Glomerular endothelial cell (primary cell): ENCODE data around the gene YPEL2. TPM values are rescaled to one million over a fixed set of nuclear protein-coding genes. Genes with fewer than 3 reads are reported as not detected.
"Not testable (repeated sequence)": the region's sequence is repeated elsewhere in the genome, so short reads cannot be mapped to it uniquely, and the experiment has no call there.

Experiments used
- DNase-seq: peaks from one replicate; pipeline ENCODE4 v3.0.0-alpha.2; 2011; ENCODE audit warnings: low read depth, low spot score; ENCODE audit errors: extremely low read depth
- total RNA-seq: library from RNA; depleted of rRNA; stranded (reverse); fragments of >200 nt; gene quantifications from 2 replicates; pipeline ENCODE4 v1.2.3, GENCODE V29; 2015

YPEL2 gene, protein sequence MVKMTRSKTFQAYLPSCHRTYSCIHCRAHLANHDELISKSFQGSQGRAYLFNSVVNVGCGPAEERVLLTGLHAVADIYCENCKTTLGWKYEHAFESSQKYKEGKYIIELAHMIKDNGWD
- 41.3 and 76.7 TPM in 2 replicates for total RNA-seq

DNA sequence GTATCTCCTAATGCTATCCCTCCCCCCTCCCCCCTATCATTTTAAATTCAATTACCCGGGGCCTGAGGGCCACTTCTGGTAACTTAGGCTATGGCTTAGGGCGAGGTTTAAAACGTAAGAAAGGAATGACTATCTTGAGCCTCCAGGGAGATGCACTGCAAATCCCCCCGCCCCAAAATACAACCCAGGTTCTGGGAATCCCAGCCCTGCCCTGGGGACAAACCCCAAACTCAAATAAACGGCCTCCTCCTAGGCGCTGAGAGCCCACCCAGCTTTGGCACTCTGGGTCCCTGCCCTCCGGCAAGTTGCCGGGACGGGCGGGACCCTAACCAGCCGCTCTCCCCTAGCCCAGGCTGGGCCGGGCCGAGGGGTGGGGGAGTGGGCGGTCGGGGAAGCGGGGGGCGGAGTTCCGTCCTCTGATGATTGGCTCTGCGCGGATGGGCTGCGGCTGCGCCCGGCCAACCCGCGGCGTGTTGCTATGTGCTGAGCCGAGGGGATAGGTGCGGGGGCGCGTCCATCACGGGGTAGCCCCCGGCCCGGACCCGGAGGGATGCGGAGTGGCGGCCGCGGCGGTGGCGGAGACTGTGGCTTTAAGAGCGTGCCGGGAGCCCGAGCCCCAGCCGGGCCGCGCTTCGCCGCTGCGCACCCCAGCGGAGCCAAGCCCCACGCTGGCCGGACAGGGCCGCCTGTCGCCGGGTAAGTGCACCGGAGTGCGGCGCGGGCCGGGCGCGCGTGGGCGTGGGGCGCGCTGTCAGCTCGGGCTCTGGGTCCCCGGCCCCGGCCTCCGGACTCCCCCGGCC is at the start of gene YPEL2:
YPEL2 (plus strand) TSS at position 527 of the 800 bp plus-strand sequence. CDS start 21,755 bp downstream, outside the sequence.
- DNase-seq, result no peak

DNA sequence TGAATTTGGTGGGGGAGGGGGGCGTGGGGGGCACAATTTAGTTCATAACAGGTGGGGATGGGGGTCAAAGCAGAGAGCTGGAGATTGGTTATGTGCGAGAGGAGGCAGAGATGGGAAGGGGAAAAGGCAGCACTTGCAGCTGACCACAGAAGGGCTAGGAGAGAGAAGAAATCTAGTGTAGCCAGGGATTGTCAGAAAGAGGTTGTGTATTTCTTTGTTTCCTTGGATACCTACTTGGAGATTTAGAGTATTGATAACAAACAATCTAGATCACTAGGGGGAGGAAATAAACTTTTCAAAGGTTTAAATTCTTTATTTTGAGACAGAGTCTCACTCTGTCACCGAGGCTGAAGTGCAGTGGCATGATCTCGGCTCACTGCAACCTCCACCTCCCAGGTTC is 47.1 kb upstream of the YPEL2 start:
- no peak for DNase-seq

DNA sequence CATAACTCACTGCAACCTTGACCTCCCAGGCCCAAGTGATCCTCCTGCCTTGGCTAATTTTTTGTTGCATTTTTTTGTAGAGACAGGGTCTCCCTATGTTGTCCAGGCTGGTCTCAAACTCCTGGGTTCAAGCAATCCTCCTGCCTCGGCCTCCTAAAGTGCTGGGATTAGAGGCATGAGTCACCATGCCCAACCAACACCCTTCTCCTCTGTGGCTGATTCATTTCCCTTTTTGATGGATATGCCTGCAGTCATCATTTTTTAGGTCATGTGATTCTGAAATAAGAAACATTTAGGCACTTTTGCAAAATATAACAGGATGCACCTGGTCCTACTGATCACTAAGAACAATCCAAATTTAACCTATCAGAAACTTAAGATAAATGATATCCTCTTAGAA is 44.0 kb upstream of the YPEL2 start:
- peak; percentile 85 for DNase-seq

DNA sequence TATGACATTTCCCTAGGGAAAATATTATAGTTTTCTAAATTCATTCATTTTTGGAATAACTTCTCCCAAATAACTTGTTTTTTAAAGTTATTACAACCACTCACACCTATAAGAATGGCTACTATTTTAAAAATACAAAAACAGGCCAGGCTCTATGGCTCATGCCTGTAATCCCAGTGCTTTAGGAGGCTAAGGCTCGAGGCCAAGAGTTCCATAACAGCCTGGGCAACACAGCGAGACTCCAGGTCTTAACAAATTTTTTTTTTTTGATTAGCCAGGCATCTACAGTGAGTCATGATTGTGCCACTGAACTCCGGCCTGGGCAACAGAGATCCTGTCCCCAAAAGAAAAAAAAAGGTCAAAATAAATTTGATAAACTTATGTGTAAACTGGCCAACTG is 43.6 kb upstream of the YPEL2 start:
- no peak for DNase-seq

DNA sequence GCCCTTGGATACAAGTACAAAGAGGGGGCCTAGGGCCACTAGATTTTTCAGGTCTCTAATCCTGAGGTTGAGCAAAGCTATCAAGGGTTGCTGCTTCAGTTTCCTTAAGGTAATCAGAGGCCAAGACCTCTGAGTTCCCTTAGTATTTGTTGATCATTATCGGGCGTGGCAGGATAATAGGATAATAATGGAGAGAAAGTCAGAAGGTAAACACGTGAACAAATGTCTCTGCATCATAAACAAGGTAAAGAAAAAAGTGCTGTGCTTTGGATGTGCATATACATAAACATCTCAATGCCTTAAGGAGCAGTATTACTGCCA is 41.5 kb upstream of the YPEL2 start:
- DNase-seq, result no peak

DNA sequence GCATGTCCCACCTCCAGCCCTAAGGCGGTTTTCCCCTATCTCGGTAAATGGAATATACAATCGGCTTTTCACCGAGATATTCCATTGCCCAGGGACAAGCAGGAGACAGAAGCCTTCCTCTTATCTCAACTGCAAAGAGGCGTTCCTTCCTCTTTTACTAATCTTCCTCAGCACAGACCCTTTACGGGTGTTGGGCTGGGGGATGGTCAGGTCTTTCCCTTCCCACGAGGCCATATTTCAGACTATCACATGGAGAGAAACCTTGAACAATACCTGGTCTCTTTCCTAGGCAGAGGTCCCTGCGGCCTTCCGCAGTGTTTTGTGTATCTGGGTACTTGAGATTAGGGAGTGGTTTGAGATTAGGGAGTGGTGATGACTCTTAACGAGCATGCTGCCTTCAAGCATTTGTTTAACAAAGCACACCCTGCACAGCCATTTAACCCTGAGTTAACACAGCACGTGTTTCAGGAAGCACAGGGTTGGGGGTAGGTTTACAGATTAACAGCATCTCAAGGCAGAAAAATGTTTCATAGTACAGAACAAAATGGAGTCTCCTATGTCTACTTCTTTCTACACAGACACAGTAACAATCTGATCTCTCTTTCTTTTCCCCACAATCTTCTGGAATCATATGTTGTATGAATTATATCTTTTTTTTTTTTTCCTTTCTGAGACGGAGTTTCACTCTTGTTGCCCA is 41.0 kb upstream of the YPEL2 start:
- DNase-seq, result not testable (repeated sequence)

DNA sequence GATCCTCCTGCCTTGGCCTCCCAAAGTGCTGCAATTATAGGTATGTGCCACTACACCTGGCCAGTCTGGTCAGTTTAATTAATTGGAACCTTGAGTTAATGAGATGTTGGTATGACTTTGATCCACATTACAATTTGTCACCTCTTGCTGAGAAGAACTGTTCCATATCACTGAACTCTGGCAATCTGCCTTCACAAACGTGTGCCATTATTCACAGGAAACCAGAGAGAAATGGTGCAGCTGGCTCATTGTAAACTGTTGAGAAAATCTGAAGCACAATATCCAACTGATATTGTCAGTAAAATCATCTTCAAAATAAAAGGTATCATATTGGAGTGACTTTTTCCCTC is 39.3 kb upstream of the YPEL2 start:
- no peak for DNase-seq

DNA sequence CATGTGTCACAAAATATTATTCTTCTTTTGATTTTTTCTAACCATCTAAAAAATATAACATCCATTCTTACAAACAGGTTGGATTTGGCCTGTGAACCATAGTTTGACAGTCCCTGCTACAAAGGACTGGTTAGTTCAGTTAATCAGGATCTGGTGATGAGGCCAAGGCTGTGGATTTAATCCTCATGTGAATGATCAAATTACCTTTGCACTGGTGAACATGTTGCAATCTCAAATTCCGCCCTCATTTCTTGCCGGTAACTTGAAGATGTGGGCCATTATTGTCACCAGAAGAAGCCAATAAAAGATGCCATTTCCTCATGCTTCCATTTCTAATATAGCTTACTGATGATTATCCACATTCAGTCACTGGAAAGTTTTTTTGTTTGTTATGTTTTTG is 35.3 kb upstream of the YPEL2 start:
- DNase-seq, result no peak

DNA sequence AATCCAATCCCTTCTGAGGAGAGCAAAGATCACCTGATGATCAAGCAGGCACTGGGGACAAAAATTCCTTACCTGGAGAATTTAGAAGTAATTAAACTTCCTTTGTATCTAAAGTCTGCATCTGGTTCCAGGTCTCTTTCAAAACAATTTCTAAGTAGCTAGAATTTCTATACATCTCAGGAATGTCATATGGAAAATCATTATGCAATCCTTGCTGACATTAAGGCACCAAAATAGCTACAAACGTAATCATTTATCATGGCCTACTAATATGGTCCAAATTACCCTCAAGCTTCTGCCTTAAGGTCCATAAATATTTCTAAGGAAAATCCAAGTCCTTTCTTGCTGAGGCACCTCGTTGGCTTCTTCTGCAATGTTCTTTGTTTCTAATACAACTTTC is 32.9 kb upstream of the YPEL2 start:
- DNase-seq, result no peak

DNA sequence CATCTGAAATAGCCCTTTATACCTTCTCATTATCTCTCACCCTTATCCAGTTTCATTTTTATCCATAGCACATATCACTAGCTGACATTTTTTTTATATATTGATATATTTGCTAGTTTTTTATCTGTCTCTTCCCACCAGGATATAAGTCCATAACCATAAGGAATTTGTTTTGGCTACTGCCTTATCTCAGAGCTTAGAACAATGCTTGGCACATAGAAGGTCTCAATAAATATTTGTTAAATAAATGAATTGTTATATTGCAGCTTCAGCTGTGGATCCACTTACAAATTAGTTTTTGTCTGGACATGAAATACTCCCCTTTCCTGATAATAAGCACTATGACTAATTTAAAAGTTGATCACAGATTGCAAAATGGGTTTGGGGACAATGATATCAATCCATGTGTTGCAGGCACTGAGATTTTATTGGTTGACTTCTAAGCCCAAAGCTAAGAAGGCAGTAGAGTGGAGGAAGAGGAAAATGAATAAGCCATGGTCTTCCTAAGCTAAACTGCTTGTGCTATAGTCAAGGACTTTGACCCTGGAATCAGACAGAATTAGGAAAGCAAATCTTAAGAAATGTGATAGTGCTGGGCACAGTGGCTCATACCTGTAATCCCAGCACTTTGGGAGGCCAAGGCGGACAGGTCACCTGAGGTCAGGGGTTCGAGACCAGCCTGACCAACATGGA is 31.9 kb upstream of the YPEL2 start:
- DNase-seq, result no peak

DNA sequence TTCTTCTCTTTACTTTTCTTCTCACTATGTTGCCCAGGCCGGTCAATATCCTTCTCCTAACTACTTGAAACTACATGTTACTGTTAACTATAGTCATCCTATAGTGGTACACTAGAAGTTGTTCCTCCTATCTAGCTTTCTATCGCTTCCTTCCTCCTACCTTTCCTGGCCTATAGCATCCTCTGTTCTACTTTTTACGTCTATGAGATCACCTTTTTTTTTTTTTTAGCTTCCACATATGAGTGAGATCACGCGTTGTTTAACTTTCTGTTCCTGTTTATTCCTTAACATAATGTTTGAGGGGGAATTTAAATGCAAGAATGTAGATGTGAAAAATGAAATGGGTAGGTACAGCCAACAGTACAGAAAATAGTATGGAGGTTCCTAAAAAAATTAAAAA is 30.5 kb upstream of the YPEL2 start:
- DNase-seq, result no peak

DNA sequence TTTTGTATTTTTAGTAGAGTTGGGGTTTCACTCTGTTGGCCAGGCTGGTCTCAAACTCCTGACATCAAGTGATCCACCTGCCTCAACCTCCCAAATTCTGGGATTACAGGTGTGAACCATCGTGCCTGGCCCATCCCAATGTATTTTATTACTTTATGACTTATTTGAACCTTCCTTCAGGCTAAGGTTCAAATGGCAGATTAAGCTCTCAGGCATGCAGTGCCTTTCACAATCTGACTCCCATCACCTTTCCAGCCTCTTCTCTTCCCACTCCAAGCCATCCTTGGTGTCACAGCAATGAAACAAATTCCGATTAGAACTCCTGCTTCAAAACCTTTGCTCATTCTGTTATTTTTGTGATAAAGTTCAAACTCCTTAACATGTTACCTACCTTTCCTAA is 26.6 kb upstream of the YPEL2 start:
- no peak for DNase-seq

DNA sequence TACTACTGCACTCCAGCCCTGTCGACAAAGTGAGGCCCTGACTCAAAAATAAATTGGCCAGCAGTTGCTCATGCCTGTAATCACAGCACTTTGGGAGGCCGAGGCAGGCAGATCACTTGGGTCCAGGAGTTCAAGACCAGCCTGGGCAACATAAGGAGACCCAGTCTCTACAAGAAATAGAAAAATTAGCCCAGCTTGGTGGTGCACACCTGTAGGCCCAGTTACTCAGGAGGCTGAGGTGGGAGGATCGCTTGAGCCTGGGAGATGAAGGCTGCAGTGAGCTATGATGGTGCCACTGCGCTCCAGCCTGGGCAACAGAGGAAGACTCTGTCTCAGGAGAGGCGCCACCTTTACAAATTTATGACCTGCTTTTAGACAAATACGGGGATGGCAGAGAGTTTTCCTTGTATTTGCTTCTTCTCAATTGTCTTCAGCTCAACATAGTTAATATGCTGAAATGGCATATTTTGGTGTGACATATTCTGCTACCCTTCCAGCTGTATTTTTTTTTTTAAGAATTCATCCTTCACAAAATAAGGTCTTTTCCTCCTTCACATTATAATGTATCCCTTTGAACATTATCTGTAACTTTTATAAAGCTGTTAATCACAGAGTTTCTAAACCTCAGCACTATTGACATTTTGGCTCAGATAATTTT is 21.1 kb upstream of the YPEL2 start:
- DNase-seq, result no peak

DNA sequence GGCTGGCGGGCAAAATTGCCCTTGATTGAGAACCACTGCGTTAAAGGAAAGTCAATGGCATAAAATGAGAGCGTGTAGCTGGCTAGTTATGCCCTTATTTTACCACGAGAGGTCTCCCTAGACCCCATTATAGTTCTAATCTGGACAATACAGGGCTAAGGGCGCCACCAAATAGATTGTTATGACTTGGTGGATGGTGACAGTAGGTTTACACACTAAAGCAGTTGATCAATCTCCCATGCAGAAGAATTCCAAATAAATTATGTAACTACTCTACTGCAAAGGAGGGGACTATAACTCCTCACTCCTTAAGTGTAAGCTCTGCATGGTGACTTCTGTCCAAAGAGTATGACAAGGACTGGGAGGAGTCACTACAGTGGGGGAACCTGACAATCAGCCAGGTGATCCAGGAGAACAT is 20.4 kb upstream of the YPEL2 start:
- DNase-seq, result no peak

DNA sequence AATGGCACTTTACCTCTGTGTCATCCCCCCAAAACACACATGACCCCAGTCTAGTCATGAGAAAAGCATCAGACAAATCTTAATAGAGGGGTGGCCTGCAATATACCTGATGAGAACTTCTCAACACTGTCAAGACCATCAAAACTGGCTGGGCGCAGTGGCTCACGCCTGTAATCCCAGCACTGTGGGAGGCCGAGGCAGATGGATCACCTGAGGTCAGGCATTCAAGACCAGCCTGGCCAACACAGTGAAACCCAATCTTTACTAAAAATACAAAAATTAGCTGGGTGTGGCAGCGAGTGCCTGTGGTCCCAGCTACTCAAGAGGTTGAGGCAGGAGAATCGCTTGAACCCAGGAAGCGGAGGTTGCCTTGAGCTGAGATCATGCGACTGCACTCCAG is 19.9 kb upstream of the YPEL2 start:
- not testable (repeated sequence) for DNase-seq

DNA sequence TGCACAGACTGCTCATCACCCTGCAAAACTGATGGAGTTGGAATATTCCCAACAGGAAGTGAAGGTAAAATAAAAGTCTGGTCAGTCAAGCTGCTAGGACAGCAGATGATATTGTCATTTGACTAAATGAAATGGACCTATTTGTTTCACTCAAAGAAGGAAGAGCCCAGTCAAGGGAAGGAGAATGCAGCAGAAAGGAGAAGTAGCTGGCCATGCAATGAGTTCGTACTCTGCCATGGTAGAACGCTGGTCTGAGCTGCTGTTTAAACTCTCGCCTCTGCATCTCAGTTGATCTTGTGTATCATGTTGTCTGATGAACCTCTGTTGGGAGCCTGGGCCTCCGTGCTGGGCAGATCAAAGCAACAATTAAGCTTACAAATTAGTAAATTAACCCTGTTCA is 15.6 kb upstream of the YPEL2 start:
- DNase-seq, result no peak

DNA sequence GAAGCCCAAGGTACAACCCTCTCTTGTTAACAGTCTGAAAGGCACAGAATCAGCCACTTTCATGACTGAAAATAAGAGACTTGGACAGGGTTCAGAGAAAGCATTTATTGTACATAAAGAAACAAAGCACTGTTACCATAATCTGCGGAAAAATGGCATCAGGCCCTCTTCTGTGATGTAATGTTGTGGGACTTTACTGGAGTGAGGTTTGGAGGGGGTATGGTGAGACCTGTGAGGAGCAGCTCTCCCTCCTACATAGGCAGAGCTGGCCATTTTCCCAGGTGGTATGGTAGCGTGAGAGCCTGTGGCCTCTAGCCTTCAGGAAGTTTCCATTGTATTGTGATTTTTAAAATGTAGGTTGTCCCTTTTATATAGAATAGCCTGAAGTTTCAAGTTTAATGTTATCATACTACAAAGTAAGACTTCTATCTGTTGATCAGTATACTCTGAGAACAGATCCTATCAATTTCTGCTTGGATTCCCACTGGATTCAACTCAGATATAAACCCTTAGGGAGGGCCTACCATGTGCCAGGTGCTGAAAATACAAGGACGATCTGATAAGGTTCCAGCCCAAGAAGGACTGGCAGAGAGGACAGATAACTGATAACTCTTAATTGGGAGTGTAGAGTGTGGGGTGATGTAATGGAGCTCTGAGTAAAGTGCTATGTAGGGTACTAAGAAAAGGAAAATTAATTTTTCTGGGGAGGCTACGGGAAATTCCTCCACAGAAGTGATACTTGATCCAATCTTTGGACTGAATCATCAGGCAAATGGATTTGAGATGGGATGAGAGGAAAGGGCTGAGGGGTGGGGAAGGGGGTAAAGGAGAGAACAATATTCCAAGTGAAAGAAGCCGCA is 4.1 kb upstream of the YPEL2 start:
- DNase-seq, result no peak

DNA sequence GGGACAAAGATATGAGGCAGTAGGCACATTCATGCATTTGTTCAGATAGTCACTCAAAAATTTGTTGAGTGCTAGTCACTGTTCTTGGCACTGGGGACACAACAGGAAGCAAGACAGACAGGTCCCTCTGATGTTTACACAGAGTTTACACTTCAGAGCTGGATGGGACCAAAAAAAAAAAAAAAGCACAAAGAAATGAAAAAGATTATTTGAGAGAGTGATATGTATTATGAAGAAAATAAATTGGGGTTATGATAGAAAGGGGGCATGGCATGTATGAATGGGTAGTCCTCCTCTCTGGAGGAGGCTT is 3.5 kb upstream of the YPEL2 start:
- no peak for DNase-seq

DNA sequence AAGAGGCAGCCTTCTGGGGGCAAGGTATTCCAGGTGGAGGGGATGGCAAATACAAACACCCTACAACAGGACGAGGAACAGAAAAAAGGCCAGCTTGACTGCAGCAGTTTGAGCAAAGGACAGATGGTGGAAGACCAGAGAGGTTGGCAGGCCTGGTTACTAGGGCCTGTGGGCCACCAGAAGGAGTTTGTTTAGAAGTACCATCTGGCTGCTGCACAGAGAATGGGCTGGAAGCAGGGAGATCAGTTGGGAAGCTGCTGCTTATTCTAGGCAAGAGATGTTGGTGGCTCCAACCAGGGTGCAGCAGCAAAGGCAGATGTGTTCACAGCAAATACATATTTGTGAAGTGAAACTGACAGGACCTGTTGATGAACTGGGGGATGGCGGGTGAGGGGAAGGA is 2.9 kb upstream of the YPEL2 start:
- no peak for DNase-seq
